Measurements from ENCODE around the gene RHD.
A peak's percentile ranks its signal among the peaks of the same experiment; 100 is the strongest.
"Not testable (repeated sequence)": the region's sequence is repeated elsewhere in the genome, so short reads cannot be mapped to it uniquely, and the experiment has no call there.

Gene RHD

DNA sequence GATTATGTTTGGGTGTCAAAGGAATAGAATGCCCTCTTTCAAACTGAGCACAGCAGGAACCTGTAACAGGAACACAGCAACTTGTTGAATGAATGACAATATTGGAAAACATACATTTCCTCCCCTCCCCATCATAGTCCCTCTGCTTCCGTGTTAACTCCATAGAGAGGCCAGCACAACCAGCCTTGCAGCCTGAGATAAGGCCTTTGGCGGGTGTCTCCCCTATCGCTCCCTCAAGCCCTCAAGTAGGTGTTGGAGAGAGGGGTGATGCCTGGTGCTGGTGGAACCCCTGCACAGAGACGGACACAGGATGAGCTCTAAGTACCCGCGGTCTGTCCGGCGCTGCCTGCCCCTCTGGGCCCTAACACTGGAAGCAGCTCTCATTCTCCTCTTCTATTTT lies at the start of gene RHD:
TSS of gene RHD (plus strand) at position 272 of the 400 bp plus-strand sequence. CDS start at position 311, 39 bp downstream.
- not testable (repeated sequence) for DNase-seq

DNA sequence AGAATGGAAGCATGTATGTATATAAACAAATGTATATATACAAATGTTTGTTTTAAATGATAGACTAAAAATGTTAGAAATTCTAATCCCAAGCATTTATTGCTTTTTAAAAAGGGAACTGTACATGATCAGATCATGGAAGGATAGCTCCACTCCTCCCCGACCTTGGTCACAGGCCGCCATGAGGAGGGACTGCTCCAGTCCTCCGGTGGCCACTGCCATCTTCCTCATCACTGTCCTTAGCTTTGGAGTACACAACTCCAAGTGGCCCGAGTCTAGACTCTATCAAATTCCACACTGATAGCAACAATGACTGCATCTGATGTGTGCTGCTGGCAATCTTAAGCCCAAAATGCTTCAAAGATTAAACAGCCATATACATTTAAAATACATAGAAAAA lies 49.7 kb upstream of the RHD start:
- DNase-seq, result no peak

DNA sequence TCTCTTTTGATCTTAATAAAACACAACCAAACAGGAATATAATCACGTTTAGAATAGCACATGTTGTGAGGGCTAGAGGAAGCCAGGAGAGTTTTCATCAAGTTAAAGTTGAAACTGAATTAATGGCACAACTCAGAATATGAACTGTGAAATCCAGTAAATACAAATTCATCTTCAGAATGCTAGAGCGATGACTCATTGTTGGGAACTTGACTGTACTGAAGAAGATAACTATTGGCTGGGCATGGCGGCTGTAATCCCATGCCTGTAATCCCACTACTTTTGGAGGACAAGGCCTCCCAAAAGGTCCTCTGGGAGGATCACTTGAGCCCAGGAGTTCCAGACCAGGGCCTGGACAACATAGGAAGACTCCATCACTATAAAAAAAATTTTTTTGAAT lies 48.8 kb upstream of the RHD start:
- no peak for DNase-seq

DNA sequence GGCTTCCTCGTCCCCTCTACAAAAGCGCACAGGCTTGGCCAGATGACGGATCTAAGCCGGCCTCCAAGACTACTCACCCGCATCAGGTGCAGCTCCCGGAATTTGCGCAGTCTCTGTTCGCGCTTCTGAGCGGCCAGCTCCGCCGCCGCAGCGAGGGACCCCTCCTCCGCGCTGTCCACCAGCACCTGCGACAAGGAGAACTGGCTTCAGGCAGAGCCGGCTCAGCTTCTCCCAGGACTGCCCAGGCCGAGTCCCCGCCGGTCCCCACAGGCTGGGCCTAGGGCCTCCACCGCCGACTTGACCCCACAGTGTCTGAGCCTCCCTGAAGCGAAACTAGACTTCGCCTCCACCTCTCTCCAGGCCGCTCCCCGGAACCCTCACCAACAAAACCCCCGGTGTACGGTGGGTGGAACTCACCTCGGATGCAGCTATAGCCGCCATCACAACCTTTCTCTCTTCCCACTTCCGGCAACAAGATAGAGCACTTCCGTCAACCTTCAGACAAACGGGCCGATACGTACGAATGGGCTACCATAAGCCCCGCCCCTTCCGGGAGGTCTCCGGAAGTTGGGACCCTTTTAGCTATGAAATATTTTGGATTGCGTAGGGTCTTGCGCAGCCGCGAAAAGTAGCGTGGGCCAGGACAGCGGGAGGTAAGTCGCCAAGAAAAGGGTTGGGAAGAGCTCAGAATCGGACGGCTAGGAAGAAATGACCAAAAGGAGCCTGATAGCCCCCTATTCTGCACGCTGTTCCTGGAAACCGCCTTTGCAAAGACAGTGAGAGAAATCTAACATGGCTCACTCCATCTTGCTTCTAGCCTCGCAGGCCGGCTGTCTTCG lies 40.1 kb upstream of the RHD start, which contains the start of gene SYF2:
TSS of gene SYF2 (minus strand) at position 476 of the 839 bp plus-strand sequence. CDS start at position 441, 35 bp downstream.
- peak; percentile 86 for DNase-seq

DNA sequence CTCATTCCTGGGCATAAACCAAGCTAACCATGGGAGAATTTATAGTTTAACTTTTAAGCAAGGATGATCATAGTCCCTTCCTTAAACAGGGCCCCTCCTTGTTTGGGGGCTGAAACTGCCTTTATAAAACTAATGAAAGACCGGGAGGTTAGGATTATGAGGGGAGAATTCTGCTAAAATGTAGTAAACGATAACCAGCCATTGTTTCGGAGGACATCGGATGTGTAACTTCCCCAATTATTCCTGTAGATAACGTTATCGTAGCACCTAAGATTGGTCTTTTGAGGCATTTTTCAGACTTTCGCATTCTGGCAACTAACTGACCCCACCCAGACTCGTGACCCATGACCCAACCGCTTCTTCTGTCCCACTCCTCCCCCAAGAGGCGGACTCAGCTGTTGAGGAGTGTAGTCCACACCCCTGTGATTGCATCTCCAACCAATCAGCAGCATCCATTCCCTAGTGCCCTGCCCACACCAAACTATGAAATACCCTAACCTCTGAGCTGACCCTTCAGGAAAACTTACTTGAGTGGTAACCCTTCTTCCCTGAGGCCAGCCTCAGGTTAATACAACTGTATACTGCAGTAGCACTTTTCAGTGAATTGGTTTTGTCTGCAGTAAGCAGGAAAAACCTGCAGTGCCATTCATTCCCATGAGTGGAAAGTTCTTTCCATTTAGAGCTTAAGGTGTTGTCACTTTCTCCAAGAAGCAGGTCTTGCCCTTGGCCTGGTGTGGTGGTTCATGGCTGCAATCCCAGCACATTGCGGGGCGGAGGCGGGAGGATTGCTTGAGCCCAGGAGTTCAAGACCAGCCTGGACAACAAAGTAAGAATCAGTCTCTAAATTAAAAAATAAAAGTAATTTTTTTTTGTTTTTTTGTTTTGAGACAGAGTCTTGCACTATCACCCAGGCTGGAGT lies 39.2 kb upstream of the RHD start:
- peak; percentile 48 for DNase-seq

DNA sequence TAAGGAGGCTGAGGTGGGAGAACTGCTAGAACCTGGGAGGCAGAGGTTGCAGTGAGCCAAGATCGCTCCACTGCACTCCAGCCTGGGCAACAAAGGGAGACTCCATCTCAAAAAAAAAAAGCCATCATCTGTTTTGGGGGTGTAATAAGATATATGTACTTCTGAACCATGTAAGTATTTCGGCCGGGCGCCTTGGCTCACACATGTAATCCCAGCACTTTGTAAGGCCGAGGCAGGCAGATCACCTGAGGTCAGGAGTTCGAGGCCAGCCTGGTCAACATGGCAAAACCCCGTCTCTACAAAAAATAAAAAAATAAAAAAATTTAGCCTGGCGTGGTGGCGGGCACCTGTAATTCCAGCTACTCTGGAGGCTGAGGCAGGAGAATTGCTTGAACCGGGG lies 36.9 kb upstream of the RHD start:
- not testable (repeated sequence) for DNase-seq

DNA sequence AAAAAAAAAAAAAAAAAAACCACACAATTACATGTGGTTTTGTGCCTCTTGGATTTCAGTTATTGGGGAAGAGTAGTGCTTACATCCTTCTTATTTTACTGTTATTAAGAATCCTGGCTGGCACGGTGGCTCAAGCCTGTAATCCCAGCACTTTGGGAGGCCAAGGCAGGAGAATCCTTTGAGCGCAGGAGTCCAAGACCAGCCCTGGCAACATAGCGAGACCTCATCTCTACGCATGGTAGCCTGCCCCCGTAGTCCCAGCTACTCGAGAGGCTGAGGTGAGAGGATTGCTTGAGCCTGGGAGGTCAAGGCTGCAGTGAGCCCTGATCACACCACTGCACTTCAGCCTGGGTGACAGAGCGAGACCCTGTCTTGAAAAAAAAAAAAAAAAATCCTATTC lies 36.0 kb upstream of the RHD start:
- not testable (repeated sequence) for DNase-seq

DNA sequence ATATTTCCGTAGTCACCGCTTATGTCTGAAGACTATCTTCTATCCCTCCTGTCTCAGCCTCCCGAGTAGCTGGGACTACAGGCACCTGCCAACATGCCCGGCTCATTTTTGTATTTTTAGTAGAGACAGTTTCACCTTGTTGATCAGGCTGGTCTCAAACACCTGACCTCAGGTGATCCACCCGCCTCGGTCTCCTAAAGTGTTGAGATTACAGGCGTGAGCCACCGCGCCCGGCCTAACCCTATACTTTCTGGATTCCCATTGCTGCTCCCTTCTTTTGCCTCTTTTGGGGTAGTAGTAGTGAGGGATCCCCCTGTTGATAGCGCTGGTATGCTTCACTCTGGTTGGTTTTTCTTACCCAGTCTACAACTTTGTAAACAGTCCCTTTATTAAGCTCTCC lies 34.3 kb upstream of the RHD start:
- no peak for DNase-seq

DNA sequence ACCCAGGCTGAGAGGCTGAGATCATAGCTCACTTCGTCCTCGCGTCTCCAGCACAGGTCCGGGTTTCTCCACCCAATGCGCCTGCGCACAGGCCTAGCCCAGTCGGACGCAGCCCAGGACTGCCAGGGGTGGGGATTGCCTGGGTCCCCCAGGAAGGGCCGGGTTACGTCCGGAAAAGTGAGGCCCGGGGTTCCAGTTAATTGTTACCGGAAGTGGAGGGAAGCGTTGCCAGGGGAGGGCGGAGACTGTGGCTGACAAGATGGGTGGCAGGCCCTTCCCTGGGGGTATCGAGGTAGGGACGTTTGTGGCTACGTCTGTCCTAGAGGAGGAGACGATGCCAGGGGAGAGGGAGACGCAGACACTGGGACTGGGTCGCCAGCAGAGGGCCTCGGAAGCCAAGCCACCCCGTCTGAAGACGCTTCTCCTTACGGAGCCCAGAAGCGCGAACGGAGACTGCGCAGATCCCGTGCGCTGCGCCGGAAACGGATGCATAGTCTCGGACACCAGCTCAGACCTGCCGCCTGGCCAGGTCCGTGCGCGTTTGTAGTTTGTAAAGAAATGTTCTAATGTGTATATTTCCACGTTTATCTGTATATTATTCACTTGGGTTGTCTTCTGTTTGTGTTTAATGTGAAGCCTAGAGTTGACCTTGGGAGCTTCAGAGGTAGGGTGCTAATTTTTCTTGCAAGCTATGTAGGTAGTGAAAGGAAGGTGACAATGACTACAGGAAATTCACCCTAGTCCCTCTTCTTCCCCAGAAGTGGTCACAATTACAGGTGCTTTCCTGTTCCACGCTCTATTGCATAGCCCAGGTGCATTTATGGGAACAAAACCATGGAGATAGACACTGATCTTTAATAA lies 32.4 kb upstream of the RHD start:
- DNase-seq, result peak; percentile 85

DNA sequence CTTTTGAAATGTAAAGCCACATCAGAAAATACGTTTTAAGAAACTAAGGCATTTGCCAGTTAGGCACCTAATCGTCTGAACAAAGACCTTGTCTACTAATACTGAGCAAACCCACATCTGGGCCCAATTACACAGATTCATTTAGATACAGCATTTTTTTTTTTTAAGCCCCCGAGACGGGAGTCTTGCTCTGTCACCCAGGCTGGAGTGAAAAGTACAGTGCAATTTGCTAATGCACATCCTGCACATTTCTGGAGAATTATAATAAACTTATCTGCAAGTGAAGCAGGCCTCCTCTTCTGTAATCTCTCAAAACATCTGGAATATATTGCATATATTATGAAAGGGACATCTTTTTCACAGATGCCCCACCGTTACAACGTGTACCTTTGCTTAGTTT lies 28.4 kb upstream of the RHD start:
- DNase-seq, result no peak

DNA sequence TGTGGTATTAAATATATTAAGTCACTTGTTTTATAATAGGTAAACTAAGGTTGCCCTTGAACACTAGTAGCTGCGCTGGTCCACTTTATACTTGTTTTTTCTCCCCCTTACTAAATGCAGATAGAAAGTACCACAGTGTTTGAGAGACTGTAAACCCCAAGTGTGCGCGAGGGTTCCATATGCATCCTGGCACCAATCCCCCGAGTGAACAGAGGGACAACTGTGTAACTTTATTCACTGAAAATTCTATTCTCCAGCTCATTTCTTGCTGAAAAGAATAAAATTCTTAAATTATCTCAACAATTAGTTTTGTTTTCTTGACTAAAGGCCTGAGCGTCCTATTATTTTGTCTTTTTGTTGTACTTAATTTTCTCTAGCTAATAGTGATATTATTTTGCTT lies 26.9 kb upstream of the RHD start:
- no peak for DNase-seq

DNA sequence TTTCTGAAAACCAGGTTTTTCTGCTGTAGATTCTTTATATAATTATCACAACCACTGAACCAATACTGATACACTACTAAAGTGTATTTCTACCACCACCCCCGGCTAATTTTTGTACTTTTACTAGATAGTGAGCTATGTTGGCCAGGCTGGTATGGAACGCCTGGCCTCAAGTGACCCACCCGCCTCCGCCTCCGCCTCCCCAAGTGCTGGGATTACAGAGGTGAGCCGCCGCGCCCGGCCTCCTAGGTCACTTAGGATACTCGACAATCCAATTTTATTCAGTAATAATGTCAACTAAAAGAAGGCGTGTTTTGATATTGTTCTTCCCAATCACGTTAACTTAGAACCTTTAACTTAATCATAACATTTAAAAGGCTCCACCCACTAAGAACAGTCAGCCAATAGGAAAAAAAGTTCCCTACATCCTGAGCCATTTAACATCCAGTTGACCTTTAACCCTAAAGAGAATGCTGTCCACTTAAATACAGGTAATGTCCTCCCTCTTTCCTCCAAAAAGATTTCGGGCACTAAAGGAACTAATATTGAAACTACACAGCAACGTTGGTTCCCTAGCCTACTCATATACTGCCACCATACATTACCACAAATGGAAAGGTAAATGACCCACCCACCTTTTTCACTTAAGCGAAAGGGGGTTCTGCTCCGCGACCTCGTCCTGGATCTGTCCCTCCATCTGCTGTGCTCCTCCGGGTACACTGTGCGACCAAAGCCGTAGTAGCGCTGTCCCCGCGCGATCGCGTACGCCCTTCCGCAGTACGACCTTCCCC lies 26.3 kb upstream of the RHD start:
- DNase-seq, result no peak

DNA sequence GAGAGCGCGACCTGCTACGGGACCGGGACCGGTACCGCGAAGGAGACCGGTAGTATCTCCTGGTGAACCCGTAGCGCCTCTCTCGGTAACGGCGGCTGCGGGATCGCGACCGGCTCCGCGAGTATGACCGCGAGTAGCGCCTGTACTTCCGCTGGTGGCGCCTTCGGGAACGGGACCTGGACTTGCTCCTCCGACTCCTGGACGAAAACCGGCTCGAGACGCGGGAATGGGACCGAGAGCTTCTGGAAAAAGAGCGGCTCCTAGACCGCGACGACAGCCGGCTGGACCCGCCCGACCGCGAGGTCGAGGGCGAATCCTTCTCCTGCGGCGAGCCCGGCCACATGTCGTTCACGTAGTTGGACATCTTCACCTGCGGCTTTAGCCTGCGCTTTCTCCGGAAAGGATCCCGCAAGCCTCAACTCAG lies 25.7 kb upstream of the RHD start:
- DNase-seq, result no peak

DNA sequence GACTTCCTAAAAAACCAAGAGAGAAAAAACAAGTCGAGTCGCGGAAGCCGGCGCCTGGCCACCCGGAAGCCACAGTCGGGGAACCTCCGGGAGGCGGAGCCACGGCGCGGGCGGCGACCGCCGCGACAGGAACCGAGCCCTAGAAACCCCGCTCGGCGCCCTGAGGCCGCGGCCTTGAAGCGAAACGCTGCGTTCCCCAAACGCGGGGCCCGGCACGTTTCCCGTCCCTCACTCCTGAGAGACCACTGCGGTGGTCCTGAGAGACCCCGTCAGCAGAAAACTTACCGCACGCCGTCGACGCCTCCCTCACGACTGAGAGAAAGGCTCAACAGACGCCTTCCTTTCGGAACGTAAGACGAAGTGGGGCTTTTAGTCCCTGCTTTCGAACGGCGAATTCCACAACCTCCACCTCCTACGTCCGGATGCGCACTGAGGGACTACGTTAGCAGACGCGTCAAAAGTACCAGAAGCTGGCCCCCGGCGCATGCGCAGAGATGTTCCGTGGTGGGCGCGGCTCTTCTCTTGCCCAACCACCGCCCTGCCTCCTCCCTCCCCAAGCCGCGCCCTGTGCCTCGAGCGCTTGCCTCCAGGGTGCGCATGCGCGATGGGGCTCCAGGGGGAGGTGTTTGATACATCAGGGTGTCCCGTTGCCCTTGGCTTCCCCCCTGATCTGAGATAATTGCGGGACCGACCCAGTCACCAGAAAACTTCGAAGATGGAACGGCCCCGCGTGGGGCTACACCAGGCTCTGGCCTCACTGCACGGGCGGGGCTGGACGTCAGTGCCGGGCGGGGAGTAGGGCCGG lies 25.1 kb upstream of the RHD start, which contains the start of gene RSRP1:
TSS of gene RSRP1 (minus strand) at position 431 of the 805 bp plus-strand sequence. CDS start 491 bp downstream, outside the sequence.
- DNase-seq, result peak; percentile 99

DNA sequence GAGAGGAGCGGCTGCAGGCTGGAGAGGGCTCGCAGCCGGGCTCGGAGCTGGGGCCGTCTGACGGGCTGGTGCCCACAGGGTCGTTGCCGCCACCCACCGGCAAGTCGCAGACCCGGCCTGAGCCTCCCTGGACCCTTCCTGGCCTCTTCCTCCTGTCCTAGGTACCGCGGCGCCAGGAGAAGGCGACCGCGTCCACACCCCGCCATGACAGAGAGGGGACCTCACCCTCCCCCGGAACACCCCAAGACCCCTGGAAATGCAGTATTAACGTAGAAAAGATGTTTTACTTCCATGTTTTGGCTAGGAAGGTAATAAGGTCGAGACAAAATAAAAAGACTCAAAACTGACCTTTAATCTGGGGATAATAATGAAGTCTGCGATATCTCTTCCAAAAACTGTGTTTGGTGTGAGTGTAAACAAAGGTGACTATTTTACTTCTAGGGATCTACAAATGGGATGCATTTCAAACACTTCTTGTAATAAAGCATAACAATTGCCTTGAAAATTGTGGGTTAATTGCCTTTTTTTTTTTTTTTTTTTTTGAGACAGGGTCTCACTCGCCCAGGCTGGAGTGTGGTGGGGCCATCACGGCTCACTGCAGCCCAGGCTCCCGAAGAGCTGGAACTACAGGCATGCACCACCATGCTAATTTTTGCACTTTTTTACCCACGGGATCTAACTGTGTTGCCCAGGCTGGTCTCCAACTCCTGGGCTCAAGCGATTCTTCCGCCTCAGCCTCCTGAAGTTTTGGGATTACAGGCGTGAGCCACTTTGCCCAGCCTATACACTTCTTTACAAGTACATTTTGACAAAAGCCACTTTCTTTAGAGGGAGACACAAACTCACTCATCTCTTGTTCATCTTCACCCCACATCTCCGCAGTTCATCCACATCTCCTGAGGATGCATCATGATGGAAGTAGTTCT lies 24.2 kb upstream of the RHD start:
- no peak for DNase-seq

DNA sequence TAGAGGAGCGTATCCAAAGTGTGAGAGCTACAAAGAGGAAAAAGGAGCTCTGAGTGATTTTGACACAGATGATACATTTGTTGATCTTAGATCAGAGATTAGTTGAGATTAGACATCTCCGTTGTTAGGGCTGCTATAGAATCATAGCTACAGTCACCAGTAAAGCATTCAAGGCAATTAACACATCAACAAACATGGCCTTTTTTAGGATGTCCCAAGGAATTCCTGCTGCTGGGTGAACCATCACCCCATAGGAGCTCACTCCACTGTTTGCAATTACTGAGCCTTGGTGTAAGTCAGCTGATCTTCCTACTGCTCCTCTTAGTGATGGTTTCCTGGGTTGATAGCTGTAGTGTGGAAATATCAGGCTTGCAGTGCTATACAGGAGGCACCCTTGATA lies 18.4 kb upstream of the RHD start:
- no peak for DNase-seq

DNA sequence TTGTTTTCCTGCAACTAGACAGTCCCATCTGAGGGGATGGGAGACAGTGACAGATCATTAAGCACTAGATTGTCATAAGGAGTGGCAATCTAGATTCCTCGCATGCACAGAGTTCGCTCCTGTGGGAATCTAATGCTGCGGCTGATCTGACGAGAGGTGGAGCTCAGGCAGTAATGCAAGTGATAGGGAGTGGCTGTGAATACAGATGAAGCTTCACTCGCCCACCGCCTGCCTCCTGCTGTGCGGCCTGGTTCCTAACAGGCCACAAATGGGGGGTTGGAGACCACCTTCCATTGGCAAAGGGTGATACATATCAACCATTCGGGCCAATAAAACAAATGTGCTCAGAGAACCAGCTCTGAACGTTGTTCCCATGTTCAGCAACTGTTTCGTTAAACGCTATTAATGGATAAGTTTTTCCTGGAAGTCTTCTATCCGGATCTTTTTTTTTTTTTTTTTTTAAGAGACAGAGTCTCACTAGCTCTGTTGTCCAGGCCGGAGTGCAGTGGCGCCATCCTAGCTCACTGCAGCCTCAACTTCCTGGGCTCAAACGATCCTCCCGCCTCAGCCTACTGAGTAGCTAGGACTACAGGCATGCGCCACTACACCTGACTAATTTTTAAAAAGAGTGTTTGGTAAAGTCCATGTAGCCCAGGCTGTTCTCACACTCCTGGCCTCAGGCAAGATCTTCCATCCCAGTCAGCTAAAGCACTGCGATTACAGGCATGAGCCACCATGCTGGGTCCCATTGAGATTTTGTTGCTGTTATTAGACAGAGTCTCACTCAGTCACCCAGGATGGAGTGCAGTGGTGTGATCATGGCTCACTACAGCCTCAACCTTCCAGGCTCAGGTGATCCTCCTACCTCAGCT lies 16.4 kb upstream of the RHD start:
- DNase-seq, result no peak

DNA sequence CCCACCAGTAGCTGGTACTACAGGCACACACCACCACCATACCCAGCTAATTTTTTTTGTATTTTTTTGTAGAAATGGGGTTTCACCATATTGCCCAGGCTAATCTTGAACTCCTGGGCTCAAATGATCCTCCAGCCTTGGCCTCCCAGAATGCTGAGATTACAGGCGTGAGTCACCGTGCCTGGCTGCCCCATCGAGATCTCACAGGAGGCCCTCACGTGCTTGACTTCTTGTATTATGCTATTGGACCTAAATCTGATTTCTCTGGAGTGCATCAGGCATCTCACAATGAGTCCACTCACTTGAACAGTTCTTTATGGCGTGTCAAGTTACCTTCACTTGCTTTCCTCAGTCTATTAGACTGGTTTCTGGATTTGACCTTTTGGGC lies 15.7 kb upstream of the RHD start:
- no peak for DNase-seq

DNA sequence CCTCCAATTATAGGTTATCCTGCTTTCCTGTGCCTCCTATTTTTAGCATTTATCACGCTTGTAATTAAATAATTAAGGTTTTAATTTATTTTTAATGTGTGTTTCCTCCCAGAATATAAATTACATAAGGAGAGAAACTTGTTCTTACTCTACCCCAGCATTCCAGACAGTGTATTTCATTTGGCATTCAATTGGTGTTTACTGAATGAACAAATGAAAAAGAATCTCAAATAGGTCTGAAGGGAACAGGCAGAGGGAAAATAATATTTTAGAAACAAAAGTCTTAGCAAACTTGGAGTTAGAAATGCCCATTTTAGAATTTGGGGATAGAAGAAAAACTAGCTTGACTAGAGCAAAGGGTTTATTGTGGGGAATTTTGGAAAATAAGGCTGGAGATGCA lies 15.1 kb upstream of the RHD start:
- DNase-seq, result no peak

All from activated T-cell treated with anti-CD3 and anti-CD28 coated beads, Interleukin-2, amount 50 U/mL, for 1 hour (primary cell).